Cardiac atrium fibroblast (primary cell): Measurements from ENCODE around the gene TMC5. TPM values are rescaled to one million over a fixed set of nuclear protein-coding genes. Genes with fewer than 3 reads are reported as not detected.

Experiments
- total RNA-seq: library from RNA; depleted of rRNA; stranded (reverse); fragments of >200 nt; gene quantifications from 2 replicates; pipeline ENCODE4 v1.2.3, GENCODE V29; 2015

TMC5 gene, protein sequence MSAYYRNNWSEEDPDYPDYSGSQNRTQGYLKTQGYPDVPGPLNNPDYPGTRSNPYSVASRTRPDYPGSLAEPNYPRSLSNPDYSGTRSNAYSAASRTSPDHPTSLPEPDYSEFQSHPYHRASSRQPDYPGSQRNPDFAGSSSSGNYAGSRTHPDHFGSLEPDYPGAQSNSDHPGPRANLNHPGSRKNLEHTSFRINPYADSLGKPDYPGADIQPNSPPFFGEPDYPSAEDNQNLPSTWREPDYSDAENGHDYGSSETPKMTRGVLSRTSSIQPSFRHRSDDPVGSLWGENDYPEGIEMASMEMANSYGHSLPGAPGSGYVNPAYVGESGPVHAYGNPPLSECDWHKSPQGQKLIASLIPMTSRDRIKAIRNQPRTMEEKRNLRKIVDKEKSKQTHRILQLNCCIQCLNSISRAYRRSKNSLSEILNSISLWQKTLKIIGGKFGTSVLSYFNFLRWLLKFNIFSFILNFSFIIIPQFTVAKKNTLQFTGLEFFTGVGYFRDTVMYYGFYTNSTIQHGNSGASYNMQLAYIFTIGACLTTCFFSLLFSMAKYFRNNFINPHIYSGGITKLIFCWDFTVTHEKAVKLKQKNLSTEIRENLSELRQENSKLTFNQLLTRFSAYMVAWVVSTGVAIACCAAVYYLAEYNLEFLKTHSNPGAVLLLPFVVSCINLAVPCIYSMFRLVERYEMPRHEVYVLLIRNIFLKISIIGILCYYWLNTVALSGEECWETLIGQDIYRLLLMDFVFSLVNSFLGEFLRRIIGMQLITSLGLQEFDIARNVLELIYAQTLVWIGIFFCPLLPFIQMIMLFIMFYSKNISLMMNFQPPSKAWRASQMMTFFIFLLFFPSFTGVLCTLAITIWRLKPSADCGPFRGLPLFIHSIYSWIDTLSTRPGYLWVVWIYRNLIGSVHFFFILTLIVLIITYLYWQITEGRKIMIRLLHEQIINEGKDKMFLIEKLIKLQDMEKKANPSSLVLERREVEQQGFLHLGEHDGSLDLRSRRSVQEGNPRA
- total RNA-seq, result not detected in 2 replicates

DNA sequence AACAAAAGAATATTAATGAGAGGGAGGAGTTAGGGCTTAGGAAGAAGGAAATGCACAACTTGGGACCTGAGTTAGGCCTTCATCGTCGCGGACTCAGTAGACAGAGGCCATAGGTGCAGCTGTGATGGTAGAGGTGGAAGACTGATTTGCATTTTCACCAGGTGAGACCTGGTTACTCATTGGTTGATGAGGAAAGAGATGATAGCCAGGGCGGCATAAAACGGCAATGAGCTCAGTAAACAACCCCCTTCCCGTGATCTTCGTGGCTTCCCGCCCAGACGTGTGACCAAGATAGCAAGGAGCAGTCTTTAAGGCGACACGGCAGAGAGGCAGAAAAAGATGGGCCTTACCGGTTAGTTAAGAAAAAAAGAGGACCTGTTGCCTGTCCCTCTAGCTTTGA, at the start of gene TMC5:
Gene TMC5 (plus strand): TSS at position 244 of the 400 bp plus-strand sequence. CDS start 22,156 bp downstream, outside the sequence.

DNA sequence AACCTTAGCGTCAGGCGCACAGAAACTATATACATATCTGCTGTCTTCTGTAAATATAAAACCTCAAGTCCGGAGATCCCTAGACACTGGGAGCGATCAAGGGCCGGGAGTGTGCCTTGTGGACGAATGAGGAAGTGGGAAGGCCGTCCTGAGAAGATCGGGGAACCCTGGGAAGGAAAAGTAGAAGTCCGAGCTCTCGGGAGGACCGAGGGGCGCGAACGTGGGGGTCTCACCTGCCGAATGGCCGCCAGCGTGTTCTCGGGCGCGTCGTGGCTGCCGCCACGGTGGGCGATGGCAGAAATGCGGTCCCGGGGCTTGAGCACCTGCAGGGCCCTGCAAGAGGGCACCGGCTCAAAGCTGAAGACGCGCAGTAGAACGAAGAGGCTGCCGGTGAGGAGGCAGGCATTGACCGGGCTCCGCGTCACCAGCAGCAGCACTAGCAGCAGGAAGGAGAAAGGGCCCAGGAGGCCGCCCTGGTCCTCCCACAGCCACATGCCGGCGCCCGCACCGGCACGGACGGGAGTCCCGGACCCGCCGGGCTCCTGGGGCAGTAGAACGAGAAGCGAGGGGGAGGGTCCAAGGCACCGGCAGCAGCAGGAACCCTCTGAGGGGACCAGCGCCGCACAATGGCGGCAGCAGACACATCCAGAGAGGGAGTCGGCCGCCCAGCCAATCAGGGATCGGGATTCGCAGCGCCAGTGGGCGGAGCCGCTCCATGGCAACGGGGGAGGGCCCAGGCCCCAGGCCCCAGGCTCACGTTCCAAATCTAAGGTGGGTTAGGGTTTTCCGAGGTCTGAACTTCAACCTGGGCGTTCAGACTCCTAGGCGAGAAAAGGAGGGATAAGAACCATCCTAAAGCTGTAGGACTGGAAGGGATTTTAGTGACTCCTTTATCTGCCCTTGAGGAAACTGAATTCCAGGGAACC, 104.1 kb downstream of the TMC5 start, which contains the start of gene GDE1:
Gene GDE1 (minus strand): TSS at position 628 of the 926 bp plus-strand sequence. CDS start 134 bp downstream, at position 494.

DNA sequence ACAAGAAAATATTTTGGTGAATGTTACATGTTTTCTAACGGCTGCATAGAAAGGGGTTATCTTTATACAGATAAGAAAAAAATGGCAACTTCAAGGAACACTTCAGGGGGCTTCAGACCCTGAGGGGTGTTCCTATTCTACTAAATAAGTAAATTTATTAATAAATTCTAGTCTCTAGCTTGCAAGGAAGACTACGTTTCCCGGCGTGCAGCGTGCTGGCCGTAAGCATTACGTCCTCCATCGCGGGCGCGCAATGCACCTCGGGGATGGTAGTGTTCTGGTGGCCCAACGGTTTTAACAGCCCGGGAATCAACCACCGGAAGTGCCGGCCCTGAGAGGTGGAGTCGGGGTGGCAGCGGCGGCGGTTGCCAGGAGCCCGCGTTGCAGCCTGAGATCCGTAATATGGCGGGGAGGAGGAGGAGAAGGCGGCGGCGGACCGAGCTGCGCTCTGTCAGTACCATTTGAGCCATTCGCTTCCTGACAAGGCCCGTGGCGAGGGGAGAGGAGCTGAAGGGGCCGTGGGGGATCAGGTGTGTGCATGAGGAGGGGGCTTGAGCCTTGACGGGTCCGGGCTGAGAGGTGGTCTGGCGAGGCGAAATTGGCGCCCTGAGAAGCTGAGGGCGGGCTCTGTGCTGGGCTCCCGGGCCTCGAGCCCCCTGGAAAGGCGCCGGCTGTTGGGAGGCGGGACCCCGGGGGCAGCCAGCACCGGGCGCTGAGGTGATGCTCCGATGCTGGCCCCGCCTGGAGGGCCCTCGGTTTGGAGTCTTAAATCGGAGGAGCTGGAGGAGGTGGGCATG, 106.1 kb downstream of the TMC5 start, which contains the start of gene CCP110:
Gene CCP110 (plus strand): TSS at position 384 of the 797 bp plus-strand sequence. CDS start 3,940 bp downstream, outside the sequence.

Other genes starting within 250 kb of the TMC5 start
- gene SYT17, start 249.6 kb upstream of the TMC5 start, total RNA-seq, result 0.65 TPM in 1 of 2 replicates, not detected in the other
- gene CLEC19A, start 132.2 kb upstream of the TMC5 start, total RNA-seq, result not detected in 2 replicates
- gene GDE1, start 104.2 kb downstream of the TMC5 start, total RNA-seq, result 37.4 and 53.8 TPM in 2 replicates
- 2.3 and 5.2 TPM in 2 replicates for gene CCP110, start 106.1 kb downstream of the TMC5 start, total RNA-seq
- gene VPS35L, start 137.8 kb downstream of the TMC5 start, total RNA-seq, result 36.6 and 45.2 TPM in 2 replicates